Gastroesophageal sphincter (tissue), 3 donors: ENCODE data around the gene RALGAPB.

Source experiments
- CTCF ChIP-seq, 4 experiments: fragments of 200-600 bp in 2 of 4; fragments of 450-650 bp in 2 of 4; sonication (generic) in 1 of 4; IDR thresholded peaks; one replicate each; pipeline ENCODE4 v1.5.1; 2017 to 2019; ENCODE audit warnings: antibody characterized with exemption in 4 of 4, mild to moderate bottlenecking in 2 of 4, moderate library complexity in 2 of 4
- POLR2AphosphoS5 ChIP-seq: sonication (generic); formaldehyde crosslinking; IDR thresholded peaks from one replicate; pipeline ENCODE4 v1.6.1; 2017; ENCODE audit warnings: antibody characterized with exemption

- TF ChIP-seq POLR2AphosphoS5 (no peak), CTCF (IDR thresholded peaks at IDR 0.05) (no peak)
Measured at GRCh38 chr20:38514947-38515346, 42.3 kb downstream of the RALGAPB start.
